H1 (cell line): ENCODE measurements around the gene TAF15. TPM values are rescaled to one million over a fixed set of nuclear protein-coding genes. Genes with fewer than 3 reads are reported as not detected.

Source experiments
- CTCF ChIA-PET: fragments of 300-600 bp; sonication (Branson Sonifier 250); formaldehyde crosslinking; loops from one replicate; lab custom pipeline; 2021; ENCODE audit not compliant: partially characterized antibody; lab: Charles Lee
- POLR2A ChIA-PET: fragments of 300-600 bp; sonication (Branson Sonifier 250); formaldehyde crosslinking; loops from one replicate; lab custom pipeline; 2021; ENCODE audit warnings: inconsistent platforms; ENCODE audit not compliant: partially characterized antibody; lab: Charles Lee
- DNase-seq, 2 experiments: peaks; one replicate each; pipeline versions ENCODE4 v3.0.0 to v3.0.0-alpha.2; 2010 to 2022; ENCODE audit warnings: low spot score in 2 of 2, low read depth in 1 of 2, mixed read lengths in 1 of 2
- FAIRE-seq: peaks from 2 replicates; lab custom pipeline; 2011; peaks lifted over from hg19 to GRCh38; lab: Jason Lieb, UNC
- H2AFZ ChIP-seq: 2 replicates; pipeline ENCODE4 v1.8.1; 2012; ENCODE audit warnings: low read length, inconsistent platforms
- H2AK5ac ChIP-seq: 2 replicates; pipeline ENCODE4 v1.6.1; 2013; ENCODE audit warnings: low read depth, low read length
- H2BK120ac ChIP-seq: replicated peaks from 2 replicates; pipeline ENCODE3; 2013; ENCODE audit warnings: low read depth, low read length, inconsistent platforms
- H2BK12ac ChIP-seq: 2 replicates; pipeline ENCODE4 v1.6.1; 2013; ENCODE audit warnings: low read depth, low read length
- H2BK15ac ChIP-seq: 2 replicates; pipeline ENCODE4 v1.6.1; 2013; ENCODE audit warnings: low read length
- H2BK20ac ChIP-seq: 2 replicates; pipeline ENCODE4 v1.6.1; 2013; ENCODE audit warnings: low read length
- H2BK5ac ChIP-seq: 2 replicates; pipeline ENCODE4 v1.6.1; 2013; ENCODE audit warnings: low read depth, low read length
- H3K14ac ChIP-seq: 2 replicates; pipeline ENCODE4 v1.6.1; 2013; ENCODE audit warnings: inconsistent platforms; ENCODE audit not compliant: insufficient read length
- H3K18ac ChIP-seq: 2 replicates; pipeline ENCODE4 v1.6.1; 2013; ENCODE audit warnings: low read length; ENCODE audit errors: extremely low read depth
- H3K23ac ChIP-seq: 2 replicates; pipeline ENCODE4 v1.6.1; 2013; ENCODE audit warnings: inconsistent platforms; ENCODE audit not compliant: insufficient read length
- H3K23me2 ChIP-seq: 2 replicates; pipeline ENCODE4 v1.6.1; 2013; ENCODE audit warnings: low read depth, low read length
- H3K27ac ChIP-seq: 2 replicates; pipeline ENCODE4 v1.6.1; 2011; ENCODE audit warnings: low read depth, low read length, inconsistent platforms
- H3K27me3 ChIP-seq, 4 experiments: replicated peaks in 1 of 4; 1 replicate in 1 of 4; 2 replicates in 3 of 4; pipeline versions ENCODE4 v1.6.1 to v1.8.1; 2011 to 2013; ENCODE audit warnings: low read length in 3 of 4, mild to moderate bottlenecking in 3 of 4, inconsistent platforms in 2 of 4, mixed read lengths in 2 of 4, moderate library complexity in 1 of 4; ENCODE audit not compliant: control insufficient read depth in 3 of 4, insufficient read depth in 3 of 4; ENCODE audit errors: extremely low read depth in 1 of 4
- H3K36me3 ChIP-seq, 4 experiments: 2 replicates each; pipeline versions ENCODE4 v1.6.1 to v1.8.1; 2011 to 2013; ENCODE audit warnings: mild to moderate bottlenecking in 4 of 4, low read length in 3 of 4, moderate library complexity in 2 of 4, control low read depth in 1 of 4, inconsistent platforms in 1 of 4; ENCODE audit not compliant: insufficient read depth in 4 of 4, control insufficient read depth in 2 of 4
- H3K4ac ChIP-seq: replicated peaks from 2 replicates; pipeline ENCODE3; 2013; ENCODE audit warnings: low read length, low read depth, mixed read lengths, inconsistent platforms; ENCODE audit not compliant: insufficient read length
- H3K4me1 ChIP-seq, 4 experiments: replicated peaks in 1 of 4; 1 replicate in 1 of 4; 2 replicates in 3 of 4; pipeline versions ENCODE4 v1.6.1 to v1.8.1; 2011 to 2013; ENCODE audit warnings: low read length in 3 of 4, inconsistent platforms in 2 of 4, mixed read lengths in 1 of 4; ENCODE audit not compliant: insufficient read depth in 4 of 4, control insufficient read depth in 3 of 4
- H3K4me2 ChIP-seq, 2 experiments: 2 replicates each; pipeline versions ENCODE4 v1.6.1 to v1.8.1; 2011 to 2013; ENCODE audit warnings: low read depth in 2 of 2, low read length in 2 of 2, control low read depth in 1 of 2, inconsistent platforms in 1 of 2, mild to moderate bottlenecking in 1 of 2; ENCODE audit not compliant: insufficient read depth in 1 of 2
- H3K4me3 ChIP-seq, 4 experiments: fragments of 200-600, 300-600 bp in 1 of 4; sonication (generic), shearing (Covaris generic), sonication (Bioruptor Twin) in 1 of 4; 2 replicates each; pipeline versions ENCODE4 v1.5.1 to v1.8.1; 2011 to 2016; ENCODE audit warnings: low read length in 4 of 4, low read depth in 3 of 4, control low read depth in 2 of 4, inconsistent platforms in 2 of 4, mild to moderate bottlenecking in 2 of 4, mixed read lengths in 1 of 4, moderate library complexity in 1 of 4; ENCODE audit not compliant: insufficient read depth in 2 of 4; ENCODE audit errors: extremely low read depth in 1 of 4
- H3K56ac ChIP-seq: replicated peaks from 2 replicates; pipeline ENCODE3; 2013; ENCODE audit warnings: low read depth, mild to moderate bottlenecking, mixed read lengths, low read length, inconsistent platforms; ENCODE audit not compliant: insufficient read length
- H3K79me1 ChIP-seq: 2 replicates; pipeline ENCODE4 v1.6.1; 2013; ENCODE audit warnings: low read depth, low read length, control low read depth
- H3K79me2 ChIP-seq, 2 experiments: 2 replicates each; pipeline versions ENCODE4 v1.6.1 to v1.8.1; 2012 to 2013; ENCODE audit warnings: low read length in 2 of 2, mild to moderate bottlenecking in 2 of 2, inconsistent platforms in 1 of 2; ENCODE audit not compliant: insufficient read depth in 2 of 2, control insufficient read depth in 1 of 2
- H3K9ac ChIP-seq, 4 experiments: replicated peaks in 1 of 4; 1 replicate in 1 of 4; 2 replicates in 3 of 4; pipeline versions ENCODE4 v1.6.1 to v1.8.1; 2011 to 2013; ENCODE audit warnings: low read depth in 3 of 4, low read length in 3 of 4, control low read depth in 2 of 4, mild to moderate bottlenecking in 2 of 4, moderate library complexity in 2 of 4, inconsistent platforms in 1 of 4; ENCODE audit errors: extremely low read depth in 1 of 4
- H3K9me3 ChIP-seq, 2 experiments: 2 replicates each; pipeline versions ENCODE4 v1.6.1 to v1.8.1; 2012 to 2013; ENCODE audit warnings: mild to moderate bottlenecking in 2 of 2, moderate library complexity in 2 of 2, control low read depth in 1 of 2, inconsistent platforms in 1 of 2, low read depth in 1 of 2, low read length in 1 of 2, mixed read lengths in 1 of 2; ENCODE audit not compliant: insufficient read depth in 2 of 2
- H4K20me1 ChIP-seq, 2 experiments: replicated peaks in 1 of 2; 2 replicates each; pipeline versions ENCODE3 to v1.8.1; 2011 to 2013; ENCODE audit warnings: inconsistent platforms in 2 of 2, low read length in 2 of 2, mild to moderate bottlenecking in 1 of 2; ENCODE audit not compliant: insufficient read depth in 2 of 2, control insufficient read depth in 1 of 2
- H4K5ac ChIP-seq: 2 replicates; pipeline ENCODE4 v1.6.1; 2013; ENCODE audit warnings: low read length, low read depth, mixed read lengths, inconsistent platforms; ENCODE audit not compliant: insufficient read length
- H4K8ac ChIP-seq: 2 replicates; pipeline ENCODE4 v1.8.0; 2013; ENCODE audit warnings: mild to moderate bottlenecking, moderate library complexity, low read length, inconsistent platforms; ENCODE audit not compliant: insufficient read depth; ENCODE audit errors: extremely low read depth
- H4K91ac ChIP-seq: replicated peaks from 2 replicates; pipeline ENCODE3; 2013; ENCODE audit warnings: low read length, mixed read lengths, inconsistent platforms; ENCODE audit not compliant: insufficient read length
- JUND ChIP-seq: IDR thresholded peaks from 2 replicates; pipeline ENCODE4 v1.6.1; 2011; ENCODE audit warnings: mild to moderate bottlenecking, improper control_type of control experiment, low read length
- WGBS, 2 experiments: shearing (Covaris generic) in 1 of 2; methylation state at CpG; one replicate each; pipeline versions ENCODE4 v1.1.6 to v1.1.7; 2013 to 2015; ENCODE audit warnings: low lambda C conversion rate in 2 of 2, mixed read lengths in 2 of 2, inconsistent platforms in 1 of 2, low coverage in 1 of 2, missing lambda C conversion rate in 1 of 2; ENCODE audit not compliant: insufficient replicate concordance in 2 of 2, insufficient coverage in 1 of 2, insufficient read length in 1 of 2; ENCODE audit errors: extremely low coverage in 1 of 2, missing lambda C conversion rate in 1 of 2; 5-methylcytosine and 5-hydroxymethylcytosine counted together
- polyA plus RNA-seq, 7 experiments: library from polyadenylated mRNA; depleted of rRNA in 3 of 7; stranded (reverse) in 5 of 7; unstranded in 2 of 7; fragments of >200 nt in 5 of 7; fragments of 200-250 nt in 2 of 7; gene quantifications; 1 replicate in 5 of 7; 2 replicates in 1 of 7; 4 replicates in 1 of 7; pipeline versions ENCODE4 v1.2.1 to v1.2.3, GENCODE V29; 2011 to 2013; ENCODE audit warnings: missing spikeins in 2 of 7, mixed read lengths in 2 of 7
- total RNA-seq: library from RNA; stranded (reverse); fragmentation: NEBNext Ultra II Directional; extraction: Animal tissue kit (Norgen Biotek cat#: 25700); gene quantifications from 2 replicates; pipeline ENCODE4 v1.2.1, GENCODE V29; 2021

The TAF15 gene
- total and polyA plus RNA-seq, 2 of the 8 experiments (the other 6 are each of a cell fraction or from before 2014, with no cell fraction given), result 80.1 to 338 TPM

DNA sequence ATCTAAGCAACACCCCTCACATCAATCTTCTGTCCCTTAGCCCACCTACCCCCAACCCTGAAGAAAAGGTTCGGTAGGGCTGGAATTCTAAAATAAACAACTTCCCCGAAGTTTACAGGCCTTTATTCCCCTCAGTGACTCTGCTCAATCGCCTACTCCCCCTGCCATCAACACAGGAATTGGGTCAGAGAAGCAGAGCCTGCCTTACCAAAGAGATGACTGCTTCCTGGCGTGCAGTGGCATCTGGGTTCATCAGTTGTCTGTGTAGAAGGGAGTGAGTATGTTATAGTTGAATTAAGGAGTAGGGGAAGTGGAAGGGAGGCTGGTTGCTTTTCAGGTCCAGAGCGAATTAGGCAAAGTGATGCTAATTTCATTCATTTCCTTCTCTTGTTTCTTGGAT is 46.7 kb downstream of the TAF15 start:
- Histone ChIP-seq H3K56ac (no peak overlapping the region), H3K4me1 (no peaks in the 10 kb centered on the region), H3K36me3 (peaks cover 0 to 8% (median 5%) of the 10 kb centered on the region in 4 experiments; a peak in 5 of 8 replicates), H3K23me2 (peaks cover 3% of the 10 kb centered on the region; the same call in 1 of the 2 replicates), H3K27me3 (no peaks in the 10 kb centered on the region), H3K9me3 (no peaks in the 10 kb centered on the region), H3K9ac (no peak overlapping the region), H3K4me3 (no peak overlapping the region), H2BK5ac (no peak overlapping the region; the same call in 1 of the 2 replicates), H2BK20ac (no peak overlapping the region), H3K18ac (no peak overlapping the region), H2BK15ac (no peak overlapping the region), H2BK120ac (no peak overlapping the region), H2AK5ac (no peak overlapping the region), H3K14ac (no peak overlapping the region), H4K5ac (no peak overlapping the region), H3K4me2 (no peak overlapping the region), H3K4ac (no peak overlapping the region), H4K91ac (no peak overlapping the region), H4K20me1 (peaks cover 2% of the 10 kb centered on the region in 2 experiments), H3K79me1 (no peaks in the 10 kb centered on the region), H2AFZ (no peak overlapping the region), H2BK12ac (no peak overlapping the region), H4K8ac (no peak overlapping the region), H3K23ac (no peak overlapping the region), H3K79me2 (no peaks in the 10 kb centered on the region), H3K27ac (no peak overlapping the region)
- ChIA-PET POLR2A (interaction anchor here (0.7 to 2.8 kb wide), 3 partner anchors 8 to 11 kb away, joined by 3 to 15 read pairs (median 3); no protein-coding TSS in a partner anchor), CTCF (interaction anchor here (2.4 kb wide), 2 partner anchors 9 to 92 kb away, joined by 7 to 9 read pairs; no protein-coding TSS in a partner anchor)
- DNase-seq, result no peak
- no peak for FAIRE-seq
- TF ChIP-seq JUND, result no peak
- WGBS, 2 experiments, result 78% methylated on average over 5 of the region's 5 CpGs; no CpG with 5 or more reads in 1 of the 2 experiments
